HG03103 (cell line): ENCODE data around the gene IQSEC1.

Experiments used
- ATAC-seq: cut with Tn5 transposase; IDR thresholded peaks from one replicate; pipeline ENCODE4 v1.9.1; 2021; ENCODE audit warnings: low read depth; ENCODE audit not compliant: unreplicated experiment

The IQSEC1 gene

GRCh38 chr3:13073326-13074005 is at the start of gene IQSEC1:
Gene IQSEC1, minus strand, starts transcription at chr3:13073429. Its CDS starts 415 bp downstream, at chr3:13073014.
- peak; percentile 66 for ATAC-seq

DNA sequence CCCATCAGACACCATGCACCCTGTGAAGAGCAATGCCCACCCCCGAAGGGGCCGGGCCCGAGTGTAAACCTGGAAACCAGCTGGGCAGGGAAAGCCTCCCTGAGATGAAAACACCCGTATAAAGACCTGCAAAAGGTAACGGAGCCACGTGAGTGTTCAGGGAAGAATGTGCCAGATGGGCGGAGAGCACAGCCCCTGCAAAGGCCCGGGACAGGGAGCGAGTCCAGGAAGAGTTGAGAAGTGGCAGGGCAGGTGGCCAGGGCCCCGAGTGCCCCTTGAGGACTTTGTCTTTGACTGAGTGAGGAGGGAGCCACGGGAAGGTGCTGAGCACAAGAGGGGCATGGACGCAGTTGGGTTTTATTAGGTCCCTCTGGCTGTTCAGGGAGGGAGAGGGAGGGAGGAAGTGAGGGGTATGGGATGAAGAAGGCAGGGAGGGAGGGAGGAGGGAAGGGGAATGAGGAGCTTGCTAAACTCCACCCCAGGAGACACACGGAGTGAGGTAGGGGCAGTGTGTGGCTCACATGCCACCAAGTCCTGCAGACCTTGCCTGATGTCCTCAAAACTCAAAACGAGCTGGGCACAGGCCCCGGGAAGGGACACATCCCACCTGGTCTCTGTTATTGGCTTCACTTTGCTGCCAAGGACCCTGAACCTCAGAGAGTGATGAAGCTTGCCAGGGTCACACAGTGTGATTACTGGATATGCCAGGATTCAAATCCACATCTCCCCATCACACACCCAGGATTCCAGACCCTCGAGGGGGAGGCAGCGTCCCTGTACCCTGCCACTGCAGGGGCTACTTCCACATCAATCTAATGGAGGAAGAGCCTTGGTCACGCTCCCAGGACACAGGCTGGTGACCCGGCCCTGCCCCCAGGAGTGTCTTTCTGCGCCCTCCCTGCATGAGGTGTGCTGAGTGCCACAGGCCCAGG is 49.1 kb upstream of the IQSEC1 start:
- no peak for ATAC-seq

GRCh38 chr3:13121553-13122001 is 48.3 kb upstream of the IQSEC1 start:
- ATAC-seq = no peak

- ATAC-seq = no peak
Observed at GRCh38 chr3:13120928-13121552, 47.8 kb upstream of the IQSEC1 start.

GRCh38 chr3:13120289-13120927 is 47.2 kb upstream of the IQSEC1 start:
- no peak for ATAC-seq

GRCh38 chr3:13119471-13120220 is 46.4 kb upstream of the IQSEC1 start:
- no peak for ATAC-seq

- ATAC-seq = no peak
Observed at GRCh38 chr3:13116426-13116825, 43.2 kb upstream of the IQSEC1 start.

DNA sequence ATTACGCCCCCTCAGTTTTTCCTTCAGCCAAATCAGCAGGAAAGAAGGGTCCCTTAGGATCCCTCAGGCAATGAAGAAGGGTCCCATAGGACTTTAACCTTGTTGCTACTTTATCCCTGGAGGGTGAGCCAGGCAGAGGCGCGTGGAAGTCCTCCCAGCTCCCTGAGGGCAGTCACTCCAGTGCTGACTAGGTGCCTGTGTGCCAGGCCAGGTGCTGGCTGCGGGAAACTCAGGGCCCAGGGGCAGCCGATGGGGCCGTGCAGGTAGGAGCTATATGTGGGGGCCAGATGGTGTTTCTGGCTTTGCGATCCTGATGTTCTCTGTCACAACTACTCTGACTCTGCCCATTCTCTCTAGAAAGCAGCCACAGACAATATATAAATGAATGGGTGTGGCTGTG is 42.8 kb upstream of the IQSEC1 start:
- no peak for ATAC-seq

DNA sequence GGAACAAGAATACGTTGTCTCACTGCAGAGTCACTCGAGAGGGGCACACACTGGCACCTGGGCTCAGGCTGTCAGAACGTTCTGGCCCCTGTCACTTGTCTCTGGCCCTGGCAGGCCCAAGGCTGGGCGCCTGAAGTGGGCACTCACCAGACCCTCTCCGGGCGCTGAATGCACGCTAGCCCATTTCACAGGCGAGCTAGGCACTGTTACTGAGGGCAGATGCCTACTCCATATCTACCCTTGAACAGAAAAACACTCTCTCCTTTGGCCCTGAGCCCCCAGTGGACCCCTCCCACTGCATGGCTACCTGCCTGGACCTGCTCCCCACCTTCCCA is 42.3 kb upstream of the IQSEC1 start:
- no peak for ATAC-seq

- ATAC-seq = no peak
Observed at GRCh38 chr3:13114811-13115575, 41.8 kb upstream of the IQSEC1 start.

- ATAC-seq = no peak
Observed at GRCh38 chr3:13113346-13114330, 40.4 kb upstream of the IQSEC1 start.

DNA sequence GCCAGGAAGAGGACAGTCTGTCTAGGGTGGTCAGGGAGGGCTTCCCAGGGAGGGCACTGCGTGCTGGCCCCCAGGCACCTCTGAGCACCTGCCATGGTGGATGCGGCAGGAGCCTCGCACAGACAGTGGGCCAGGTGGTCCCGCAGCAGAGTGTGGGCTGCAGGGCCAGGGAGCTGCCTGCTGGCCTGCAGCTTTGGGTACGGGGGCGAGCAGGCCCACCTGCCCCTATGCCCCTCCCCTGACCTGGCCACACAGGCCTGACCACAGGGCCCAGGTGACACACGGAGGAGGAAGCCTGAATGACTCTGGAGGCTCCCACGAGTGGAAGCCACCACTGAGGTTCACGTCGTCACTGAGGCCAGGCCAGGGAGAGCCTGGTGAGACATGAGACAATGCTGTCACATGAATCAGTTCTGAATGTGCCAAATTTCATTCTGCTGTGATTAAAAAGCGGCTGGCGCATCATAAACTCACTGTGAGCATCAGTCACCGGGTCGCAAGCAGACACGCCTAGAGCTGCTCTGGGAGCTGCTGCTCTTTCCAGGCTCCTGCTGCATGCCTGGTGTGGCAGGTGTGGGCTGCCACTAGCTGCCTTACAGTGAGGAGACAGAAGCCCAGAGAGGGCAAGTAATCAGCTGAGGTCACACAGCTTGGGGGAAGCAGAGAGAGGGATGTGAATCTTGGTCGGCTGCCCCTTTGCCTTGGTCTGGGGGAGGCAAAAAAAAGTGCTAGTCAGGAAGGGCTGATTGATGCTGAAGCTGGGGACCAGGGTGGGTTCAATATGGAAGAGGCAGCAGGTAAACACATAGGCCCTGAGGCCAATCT is 39.5 kb upstream of the IQSEC1 start:
- ATAC-seq = no peak

GRCh38 chr3:13111873-13112520 is 38.8 kb upstream of the IQSEC1 start:
- no peak for ATAC-seq

GRCh38 chr3:13111173-13111872 is 38.1 kb upstream of the IQSEC1 start:
- ATAC-seq = peak; percentile 18

DNA sequence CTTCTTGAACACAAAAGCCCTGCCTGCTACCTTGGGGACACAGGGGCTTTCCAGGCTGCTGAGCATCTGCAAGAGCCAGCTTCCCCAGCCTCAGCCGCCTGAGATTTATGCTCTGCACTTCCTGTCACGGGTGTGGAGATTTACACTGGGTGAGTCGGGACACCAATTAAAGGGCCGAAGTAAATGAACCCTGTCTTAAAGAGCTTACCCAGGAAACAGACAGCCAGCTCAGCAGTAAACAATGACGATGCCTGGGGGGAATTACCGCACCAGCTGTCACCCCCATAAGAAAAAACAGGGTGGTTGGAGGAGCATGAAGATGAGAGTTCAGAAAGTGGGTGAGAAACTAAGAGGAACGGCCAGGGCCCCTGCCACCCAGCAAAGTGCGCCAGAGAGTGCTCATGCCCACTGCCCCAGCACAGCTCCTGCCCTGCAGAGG is 37.5 kb upstream of the IQSEC1 start:
- peak; percentile 76 for ATAC-seq

- no peak for ATAC-seq
Observed at GRCh38 chr3:13109516-13109915, 36.3 kb upstream of the IQSEC1 start.
